Erythroblast (primary cell): Measurements from ENCODE around the gene HTR1E.

Source experiments
- GATA1 ChIP-seq: IDR thresholded peaks from 2 replicates; pipeline ENCODE4 v1.6.1; 2011; ENCODE audit warnings: low read depth, mild to moderate bottlenecking, control low read depth, low read length, moderate library complexity
- POLR2A ChIP-seq: IDR thresholded peaks from 2 replicates; pipeline ENCODE4 v1.6.1; 2011; ENCODE audit warnings: mild to moderate bottlenecking, low read length

DNA sequence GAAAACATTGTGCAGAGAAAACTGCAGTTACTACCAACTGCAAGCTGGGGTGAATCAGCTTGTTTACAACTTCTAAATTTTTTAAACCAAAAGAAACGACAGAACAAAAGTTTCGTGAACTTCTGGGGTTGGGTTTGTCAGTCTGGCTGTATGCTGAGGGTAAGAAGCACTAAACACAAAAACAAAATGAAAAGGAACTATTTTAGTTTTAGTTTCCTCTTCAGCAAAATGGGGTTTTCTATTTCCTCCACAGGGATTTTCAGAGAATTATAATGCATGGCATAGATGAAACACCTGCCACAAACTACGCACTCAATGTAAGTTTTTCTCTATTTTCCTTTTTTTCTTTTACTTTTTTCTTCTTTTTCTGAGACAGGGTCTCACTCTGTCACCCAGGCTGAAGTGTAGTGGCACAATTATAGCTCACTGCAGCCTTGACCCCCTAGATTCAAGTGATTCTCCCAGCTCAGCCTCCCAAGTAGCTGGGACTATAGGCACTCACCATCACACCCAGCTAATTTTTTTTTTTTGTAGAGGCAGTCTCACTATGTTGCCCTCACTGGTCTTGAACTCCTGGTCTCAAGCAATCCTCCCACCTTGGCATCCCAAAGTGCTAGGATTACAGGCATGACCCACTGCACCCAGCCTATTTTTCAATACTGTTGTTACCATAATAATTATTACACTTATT, 117.0 kb downstream of the HTR1E start:
- TF ChIP-seq POLR2A (no peak), GATA1 (no peak)
